Measurements from ENCODE around the gene SLC19A2. TPM values are rescaled to one million over a fixed set of nuclear protein-coding genes. Genes with fewer than 3 reads are reported as not detected.
"Not testable (repeated sequence)": the region's sequence is repeated elsewhere in the genome, so short reads cannot be mapped to it uniquely, and the experiment has no call there.

Gene SLC19A2
- 7.1 and 7.5 TPM in 2 replicates for total RNA-seq

GRCh38 chr1:169485431-169486280 lies at the start of gene SLC19A2:
Gene SLC19A2, minus strand, starts transcription at chr1:169485944. Its CDS starts 178 bp downstream, at chr1:169485766.
- intact Hi-C loops (cut with micrococcal nuclease), result loop anchor here (1.0 to 10.0 kb wide), 6 partner anchors 42 to 409 kb away; partner anchors contain the start of genes ATP1B1 and SELL

GRCh38 chr1:169534653-169535052 lies 48.9 kb upstream of the SLC19A2 start:
- intact Hi-C loops (cut with micrococcal nuclease), result no loop called here

GRCh38 chr1:169533528-169534190 lies 47.9 kb upstream of the SLC19A2 start:
- intact Hi-C loops (cut with micrococcal nuclease), result not testable (repeated sequence)

- intact Hi-C loops (cut with micrococcal nuclease), result no loop called here
Observed at GRCh38 chr1:169530448-169530847, 44.7 kb upstream of the SLC19A2 start.

GRCh38 chr1:169529068-169529642 lies 43.4 kb upstream of the SLC19A2 start:
- intact Hi-C loops (cut with micrococcal nuclease), result loop anchor here (5.0 kb wide), 1 partner anchor 42 kb away; the partner anchor contains the start of gene SLC19A2

- intact Hi-C loops (cut with micrococcal nuclease), result loop anchor here (5.0 kb wide), 1 partner anchor 41 kb away; the partner anchor contains the start of gene SLC19A2
Observed at GRCh38 chr1:169528215-169529067, 42.7 kb upstream of the SLC19A2 start.

- intact Hi-C loops (cut with micrococcal nuclease), result loop anchor here (5.0 kb wide), 1 partner anchor 40 kb away; the partner anchor contains the start of gene SLC19A2
Observed at GRCh38 chr1:169527451-169528214, 41.9 kb upstream of the SLC19A2 start.

GRCh38 chr1:169527001-169527400 lies 41.3 kb upstream of the SLC19A2 start:
- intact Hi-C loops (cut with micrococcal nuclease), result loop anchor here (5.0 kb wide), 1 partner anchor 40 kb away; the partner anchor contains the start of gene SLC19A2

- intact Hi-C loops (cut with micrococcal nuclease), result loop anchor here (5.0 kb wide), 1 partner anchor 39 kb away; the partner anchor contains the start of gene SLC19A2
Observed at GRCh38 chr1:169526120-169526832, 40.5 kb upstream of the SLC19A2 start.

- intact Hi-C loops (cut with micrococcal nuclease), result loop anchor here (5.0 kb wide), 1 partner anchor 38 kb away; the partner anchor contains the start of gene SLC19A2
Observed at GRCh38 chr1:169525391-169525790, 39.6 kb upstream of the SLC19A2 start.

- intact Hi-C loops (cut with micrococcal nuclease), result no loop called here
Observed at GRCh38 chr1:169523904-169524303, 38.2 kb upstream of the SLC19A2 start.

- intact Hi-C loops (cut with micrococcal nuclease), result no loop called here
Observed at GRCh38 chr1:169521226-169521625, 35.5 kb upstream of the SLC19A2 start.

GRCh38 chr1:169517558-169518186 lies 31.9 kb upstream of the SLC19A2 start:
- intact Hi-C loops (cut with micrococcal nuclease), result no loop called here

- intact Hi-C loops (cut with micrococcal nuclease), result no loop called here
Observed at GRCh38 chr1:169515641-169516040, 29.9 kb upstream of the SLC19A2 start.

GRCh38 chr1:169514566-169515270 lies 29.0 kb upstream of the SLC19A2 start:
- intact Hi-C loops (cut with micrococcal nuclease), result no loop called here

- intact Hi-C loops (cut with micrococcal nuclease), result no loop called here
Observed at GRCh38 chr1:169513208-169513607, 27.5 kb upstream of the SLC19A2 start.

GRCh38 chr1:169511316-169512005 lies 25.7 kb upstream of the SLC19A2 start:
- intact Hi-C loops (cut with micrococcal nuclease), result no loop called here

Measured in T-helper 2 cell treated with Interferon-gamma antibody and Interleukin-4, amounts not matched to agents 100 ng/mL and 5 ng/mL, for 36 hours (primary cell).